NT2/D1 (cell line): ENCODE data around the gene CSTB.

Experiments
- SUZ12 ChIP-seq: IDR thresholded peaks from 2 replicates; pipeline ENCODE4 v1.6.1; 2011; ENCODE audit not compliant: insufficient read length, insufficient read depth; ENCODE audit errors: extremely low read depth
- YY1 ChIP-seq: IDR thresholded peaks from 2 replicates; pipeline ENCODE4 v1.6.1; 2011; ENCODE audit not compliant: insufficient read length, insufficient read depth
- ZNF274 ChIP-seq: IDR thresholded peaks from 2 replicates; pipeline ENCODE4 v1.6.1; 2011; ENCODE audit warnings: mild to moderate bottlenecking, low read depth, low read length

GRCh38 chr21:43816611-43817071 lies 40.5 kb upstream of the CSTB start:
- TF ChIP-seq YY1 = no peak
- no peak for TF ChIP-seq ZNF274
- no peak for TF ChIP-seq SUZ12
